HepG2 (cell line): ENCODE measurements around the gene NAPSA. TPM values are rescaled to one million over a fixed set of nuclear protein-coding genes. Genes with fewer than 3 reads are reported as not detected.

Source experiments
- EEA1 ChIP-seq: sonication (generic); formaldehyde crosslinking; IDR thresholded peaks from 2 replicates; pipeline ENCODE4 v1.5.1; 2020; ENCODE audit warnings: mild to moderate bottlenecking, missing genetic modification reagents, borderline replicate concordance
- FIP1L1 ChIP-seq: fragments of 200-400 bp; formaldehyde crosslinking; IDR thresholded peaks from 2 replicates; pipeline ENCODE4 v1.6.1; 2018; ENCODE audit warnings: low read depth, mild to moderate bottlenecking, low read length, moderate library complexity, borderline replicate concordance; ENCODE audit not compliant: insufficient read depth
- FOSL1 ChIP-seq: sonication (generic); formaldehyde crosslinking; IDR thresholded peaks from 2 replicates; pipeline ENCODE4 v1.9.0; 2021; ENCODE audit warnings: missing genetic modification reagents, borderline replicate concordance
- ISX ChIP-seq: sonication (generic); formaldehyde crosslinking; conservative IDR thresholded peaks from 2 replicates; pipeline ENCODE4 v1.5.0; 2020; ENCODE audit warnings: missing genetic modification reagents
- MXD4 ChIP-seq: IDR thresholded peaks from 2 replicates; pipeline ENCODE4 v1.6.1; 2016; ENCODE audit warnings: mild to moderate bottlenecking, missing biosample characterization, missing genetic modification reagents
- NFIB ChIP-seq: sonication (generic); formaldehyde crosslinking; IDR thresholded peaks from 2 replicates; pipeline ENCODE4 v1.9.0; 2021; ENCODE audit warnings: missing genetic modification reagents, mild to moderate bottlenecking, borderline replicate concordance
- PHF21A ChIP-seq: sonication (generic); formaldehyde crosslinking; IDR thresholded peaks from 2 replicates; pipeline ENCODE4 v1.5.0; 2020; ENCODE audit warnings: mild to moderate bottlenecking, missing genetic modification reagents
- RBM22 ChIP-seq: fragments of 200-400 bp; formaldehyde crosslinking; optimal IDR thresholded peaks from 2 replicates; pipeline ENCODE3; 2017; ENCODE audit warnings: mild to moderate bottlenecking, low read length, moderate library complexity
- RELA ChIP-seq: sonication (generic); formaldehyde crosslinking; IDR thresholded peaks from 2 replicates; pipeline ENCODE4 v1.4.0; 2020; ENCODE audit warnings: missing genetic modification reagents
- SMC3 ChIP-seq: IDR thresholded peaks from 2 replicates; pipeline ENCODE4 v1.6.1; 2011; ENCODE audit warnings: low read length, improper control_type of control experiment
- ZFP36L1 ChIP-seq: sonication (generic); formaldehyde crosslinking; IDR thresholded peaks from 2 replicates; pipeline ENCODE4 v1.8.0; 2022; ENCODE audit warnings: mild to moderate bottlenecking, missing genetic modification reagents, moderate library complexity
- ZNF337 ChIP-seq: sonication (generic); formaldehyde crosslinking; IDR thresholded peaks from 2 replicates; pipeline ENCODE4 v1.5.1; 2020; ENCODE audit warnings: missing genetic modification reagents, low read depth, mild to moderate bottlenecking, borderline replicate concordance
- ZNF530 ChIP-seq: sonication (generic); formaldehyde crosslinking; IDR thresholded peaks from 2 replicates; pipeline ENCODE4 v1.5.0; 2020; ENCODE audit warnings: low read depth, mild to moderate bottlenecking, missing genetic modification reagents
- ZNF768 ChIP-seq: sonication (generic); formaldehyde crosslinking; IDR thresholded peaks from 2 replicates; pipeline ENCODE4 v1.4.0; 2020; ENCODE audit warnings: missing genetic modification reagents
- polyA plus RNA-seq, 8 experiments: library from polyadenylated mRNA; depleted of rRNA in 3 of 8; stranded (reverse) in 7 of 8; unstranded in 1 of 8; fragments of >200 nt; fragmentation: Illumina TruSeq in 4 of 8; extraction: Trizol in 4 of 8; gene quantifications; 2 replicates each; pipeline versions ENCODE4 v1.2.1 to v1.2.3, GENCODE V29; 2011 to 2016; ENCODE audit warnings: low read depth in 4 of 8, missing spikeins in 1 of 8, mixed read lengths in 1 of 8; ENCODE audit not compliant: insufficient read depth in 1 of 8
- total RNA-seq, 5 experiments: library from RNA; depleted of rRNA; stranded (reverse); fragments of >200 nt; fragmentation: Illumina TruSeq; extraction: Trizol; gene quantifications; 2 replicates each; pipeline ENCODE4 v1.2.3, GENCODE V29; 2016; ENCODE audit warnings: low read depth in 1 of 5
- TF ChIP-seq, protein P1 (sequence below): sonication (generic); formaldehyde crosslinking; IDR thresholded peaks from 2 replicates; pipeline ENCODE4 v1.9.0; 2021; ENCODE audit warnings: missing genetic modification reagents, borderline replicate concordance
- TF ChIP-seq, protein P2 (sequence below): sonication (generic); formaldehyde crosslinking; IDR thresholded peaks from 2 replicates; pipeline ENCODE4 v1.4.0; 2020; ENCODE audit warnings: missing genetic modification reagents
- TF ChIP-seq, protein P3 (sequence below): sonication (generic); formaldehyde crosslinking; IDR thresholded peaks from 2 replicates; pipeline ENCODE4 v1.4.0; 2020; ENCODE audit warnings: missing genetic modification reagents, mild to moderate bottlenecking, borderline replicate concordance
- TF ChIP-seq, protein P4 (sequence below): sonication (generic); formaldehyde crosslinking; IDR thresholded peaks from 2 replicates; pipeline ENCODE4 v1.5.1; 2020; ENCODE audit warnings: missing genetic modification reagents, mild to moderate bottlenecking, borderline replicate concordance

NAPSA gene
- total and polyA plus RNA-seq, 2 of the 13 experiments (the other 11 are each of a cell fraction or from before 2014, with no cell fraction given), result not detected

DNA sequence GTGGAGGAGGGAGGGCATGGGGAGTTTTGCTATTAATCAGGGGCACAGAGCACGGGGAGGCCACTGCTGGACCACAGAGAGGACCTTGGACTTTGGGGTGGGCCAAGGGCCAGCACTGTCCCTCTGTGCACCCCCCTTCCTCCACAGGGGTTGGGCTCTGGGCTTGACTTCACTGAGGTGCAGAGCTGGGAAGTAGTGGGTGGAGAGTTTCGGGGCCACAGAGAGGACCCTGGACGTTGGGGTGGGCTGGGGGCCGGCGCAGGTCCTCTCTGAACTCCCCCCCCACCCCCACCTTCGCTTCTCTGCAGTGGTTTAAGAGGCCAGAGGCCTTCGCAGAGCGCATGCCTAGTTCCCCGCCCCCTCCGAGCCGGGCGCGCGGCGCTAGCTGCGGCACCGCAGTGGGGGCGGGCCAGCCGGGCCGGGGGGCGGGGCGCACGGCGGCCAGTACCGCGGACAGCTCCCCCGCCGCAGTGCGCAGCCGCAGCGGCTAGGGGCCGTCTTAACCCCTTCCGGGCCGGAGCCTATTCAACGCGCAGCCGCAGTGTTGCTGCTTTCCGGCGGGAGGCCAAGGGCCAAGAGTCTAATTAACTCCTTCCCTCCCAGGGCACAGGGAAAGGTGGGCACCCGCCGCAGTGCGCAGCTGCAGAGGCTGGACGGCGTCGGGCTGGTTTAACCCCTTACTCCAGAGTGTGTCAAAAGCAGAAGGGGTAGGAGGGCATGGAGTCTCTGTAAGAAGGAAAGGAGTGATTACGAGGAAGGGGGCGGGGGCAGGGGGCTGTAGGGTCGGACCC is 39.9 kb downstream of the NAPSA start (continued):
- TF ChIP-seq, protein P1, sequence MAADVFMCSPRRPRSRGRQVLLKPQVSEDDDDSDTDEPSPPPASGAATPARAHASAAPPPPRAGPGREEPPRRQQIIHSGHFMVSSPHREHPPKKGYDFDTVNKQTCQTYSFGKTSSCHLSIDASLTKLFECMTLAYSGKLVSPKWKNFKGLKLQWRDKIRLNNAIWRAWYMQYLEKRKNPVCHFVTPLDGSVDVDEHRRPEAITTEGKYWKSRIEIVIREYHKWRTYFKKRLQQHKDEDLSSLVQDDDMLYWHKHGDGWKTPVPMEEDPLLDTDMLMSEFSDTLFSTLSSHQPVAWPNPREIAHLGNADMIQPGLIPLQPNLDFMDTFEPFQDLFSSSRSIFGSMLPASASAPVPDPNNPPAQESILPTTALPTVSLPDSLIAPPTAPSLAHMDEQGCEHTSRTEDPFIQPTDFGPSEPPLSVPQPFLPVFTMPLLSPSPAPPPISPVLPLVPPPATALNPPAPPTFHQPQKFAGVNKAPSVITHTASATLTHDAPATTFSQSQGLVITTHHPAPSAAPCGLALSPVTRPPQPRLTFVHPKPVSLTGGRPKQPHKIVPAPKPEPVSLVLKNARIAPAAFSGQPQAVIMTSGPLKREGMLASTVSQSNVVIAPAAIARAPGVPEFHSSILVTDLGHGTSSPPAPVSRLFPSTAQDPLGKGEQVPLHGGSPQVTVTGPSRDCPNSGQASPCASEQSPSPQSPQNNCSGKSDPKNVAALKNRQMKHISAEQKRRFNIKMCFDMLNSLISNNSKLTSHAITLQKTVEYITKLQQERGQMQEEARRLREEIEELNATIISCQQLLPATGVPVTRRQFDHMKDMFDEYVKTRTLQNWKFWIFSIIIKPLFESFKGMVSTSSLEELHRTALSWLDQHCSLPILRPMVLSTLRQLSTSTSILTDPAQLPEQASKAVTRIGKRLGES (CRISPR knock-in tag), result peak; percentile 76; the same call in 1 of the 2 replicates
- TF ChIP-seq, protein P2, sequence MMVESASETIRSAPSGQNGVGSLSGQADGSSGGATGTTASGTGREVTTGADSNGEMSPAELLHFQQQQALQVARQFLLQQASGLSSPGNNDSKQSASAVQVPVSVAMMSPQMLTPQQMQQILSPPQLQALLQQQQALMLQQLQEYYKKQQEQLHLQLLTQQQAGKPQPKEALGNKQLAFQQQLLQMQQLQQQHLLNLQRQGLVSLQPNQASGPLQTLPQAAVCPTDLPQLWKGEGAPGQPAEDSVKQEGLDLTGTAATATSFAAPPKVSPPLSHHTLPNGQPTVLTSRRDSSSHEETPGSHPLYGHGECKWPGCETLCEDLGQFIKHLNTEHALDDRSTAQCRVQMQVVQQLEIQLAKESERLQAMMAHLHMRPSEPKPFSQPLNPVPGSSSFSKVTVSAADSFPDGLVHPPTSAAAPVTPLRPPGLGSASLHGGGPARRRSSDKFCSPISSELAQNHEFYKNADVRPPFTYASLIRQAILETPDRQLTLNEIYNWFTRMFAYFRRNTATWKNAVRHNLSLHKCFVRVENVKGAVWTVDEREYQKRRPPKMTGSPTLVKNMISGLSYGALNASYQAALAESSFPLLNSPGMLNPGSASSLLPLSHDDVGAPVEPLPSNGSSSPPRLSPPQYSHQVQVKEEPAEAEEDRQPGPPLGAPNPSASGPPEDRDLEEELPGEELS, result 0 out of 2 replicates have a peak, but pooled peaks have one; percentile 13
- TF ChIP-seq ZFP36L1 (CRISPR knock-in tag) (no peak), ZNF337 (CRISPR knock-in tag) (no peak), NFIB (CRISPR knock-in tag) (no peak), EEA1 (CRISPR knock-in tag) (peak; percentile 89; the same call in 1 of the 2 replicates), RELA (CRISPR knock-in tag) (peak; percentile 60; the same call in 1 of the 2 replicates), FOSL1 (CRISPR knock-in tag) (no peak), RBM22 (no peak), MXD4 (CRISPR knock-in tag) (peak; percentile 72; the same call in 1 of the 2 replicates), FIP1L1 (no peak), SMC3 (no peak), ISX (CRISPR knock-in tag) (no peak), ZNF530 (no peak), ZNF768 (CRISPR knock-in tag) (peak; percentile 69), PHF21A (CRISPR knock-in tag) (peak; percentile 42; the same call in 1 of the 2 replicates)
- TF ChIP-seq, protein P3, sequence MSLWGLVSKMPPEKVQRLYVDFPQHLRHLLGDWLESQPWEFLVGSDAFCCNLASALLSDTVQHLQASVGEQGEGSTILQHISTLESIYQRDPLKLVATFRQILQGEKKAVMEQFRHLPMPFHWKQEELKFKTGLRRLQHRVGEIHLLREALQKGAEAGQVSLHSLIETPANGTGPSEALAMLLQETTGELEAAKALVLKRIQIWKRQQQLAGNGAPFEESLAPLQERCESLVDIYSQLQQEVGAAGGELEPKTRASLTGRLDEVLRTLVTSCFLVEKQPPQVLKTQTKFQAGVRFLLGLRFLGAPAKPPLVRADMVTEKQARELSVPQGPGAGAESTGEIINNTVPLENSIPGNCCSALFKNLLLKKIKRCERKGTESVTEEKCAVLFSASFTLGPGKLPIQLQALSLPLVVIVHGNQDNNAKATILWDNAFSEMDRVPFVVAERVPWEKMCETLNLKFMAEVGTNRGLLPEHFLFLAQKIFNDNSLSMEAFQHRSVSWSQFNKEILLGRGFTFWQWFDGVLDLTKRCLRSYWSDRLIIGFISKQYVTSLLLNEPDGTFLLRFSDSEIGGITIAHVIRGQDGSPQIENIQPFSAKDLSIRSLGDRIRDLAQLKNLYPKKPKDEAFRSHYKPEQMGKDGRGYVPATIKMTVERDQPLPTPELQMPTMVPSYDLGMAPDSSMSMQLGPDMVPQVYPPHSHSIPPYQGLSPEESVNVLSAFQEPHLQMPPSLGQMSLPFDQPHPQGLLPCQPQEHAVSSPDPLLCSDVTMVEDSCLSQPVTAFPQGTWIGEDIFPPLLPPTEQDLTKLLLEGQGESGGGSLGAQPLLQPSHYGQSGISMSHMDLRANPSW (CRISPR knock-in tag), result no peak
- TF ChIP-seq, protein P4, sequence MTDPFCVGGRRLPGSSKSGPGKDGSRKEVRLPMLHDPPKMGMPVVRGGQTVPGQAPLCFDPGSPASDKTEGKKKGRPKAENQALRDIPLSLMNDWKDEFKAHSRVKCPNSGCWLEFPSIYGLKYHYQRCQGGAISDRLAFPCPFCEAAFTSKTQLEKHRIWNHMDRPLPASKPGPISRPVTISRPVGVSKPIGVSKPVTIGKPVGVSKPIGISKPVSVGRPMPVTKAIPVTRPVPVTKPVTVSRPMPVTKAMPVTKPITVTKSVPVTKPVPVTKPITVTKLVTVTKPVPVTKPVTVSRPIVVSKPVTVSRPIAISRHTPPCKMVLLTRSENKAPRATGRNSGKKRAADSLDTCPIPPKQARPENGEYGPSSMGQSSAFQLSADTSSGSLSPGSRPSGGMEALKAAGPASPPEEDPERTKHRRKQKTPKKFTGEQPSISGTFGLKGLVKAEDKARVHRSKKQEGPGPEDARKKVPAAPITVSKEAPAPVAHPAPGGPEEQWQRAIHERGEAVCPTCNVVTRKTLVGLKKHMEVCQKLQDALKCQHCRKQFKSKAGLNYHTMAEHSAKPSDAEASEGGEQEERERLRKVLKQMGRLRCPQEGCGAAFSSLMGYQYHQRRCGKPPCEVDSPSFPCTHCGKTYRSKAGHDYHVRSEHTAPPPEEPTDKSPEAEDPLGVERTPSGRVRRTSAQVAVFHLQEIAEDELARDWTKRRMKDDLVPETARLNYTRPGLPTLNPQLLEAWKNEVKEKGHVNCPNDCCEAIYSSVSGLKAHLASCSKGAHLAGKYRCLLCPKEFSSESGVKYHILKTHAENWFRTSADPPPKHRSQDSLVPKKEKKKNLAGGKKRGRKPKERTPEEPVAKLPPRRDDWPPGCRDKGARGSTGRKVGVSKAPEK, result no peak
